Upper lobe of left lung (tissue), 4 donors: ENCODE data around the gene GAGE12H.
"Not testable (repeated sequence)": the region's sequence is repeated elsewhere in the genome, so short reads cannot be mapped to it uniquely, and the experiment has no call there.

ENCODE experiments used
- CTCF ChIP-seq, 6 experiments: fragments of 450-650 bp in 4 of 6; fragments of 200-600 bp in 2 of 6; sonication (generic) in 2 of 6; IDR thresholded peaks; one replicate each; pipeline ENCODE4 v1.5.1; 2016 to 2019; ENCODE audit warnings: antibody characterized with exemption in 6 of 6
- EP300 ChIP-seq, 4 donors: sonication (generic); formaldehyde crosslinking; IDR thresholded peaks; one replicate each; pipeline ENCODE4 v1.5.1; 2017; ENCODE audit warnings: antibody characterized with exemption in 4 of 4, control low read depth in 2 of 4
- POLR2AphosphoS5 ChIP-seq, 2 donors: sonication (generic); formaldehyde crosslinking; IDR thresholded peaks; one replicate each; pipeline ENCODE4 v1.5.1; 2017; ENCODE audit warnings: antibody characterized with exemption in 2 of 2

- TF ChIP-seq POLR2AphosphoS5, CTCF, EP300 (IDR thresholded peaks at IDR 0.05): not testable (repeated sequence)
These were observed 10.2 kb downstream of the GAGE12H start for GRCh38 chrX:49589769-49590478.
